ENCODE measurements around the gene CAPN1.
"Not testable (repeated sequence)": the region's sequence is repeated elsewhere in the genome, so short reads cannot be mapped to it uniquely, and the experiment has no call there.

The CAPN1 gene

GRCh38 chr11:65181569-65182257 is at the start of gene CAPN1:
Gene CAPN1 (plus strand): TSS chr11:65181928. CDS start chr11:65182702, 774 bp downstream.
- peak; percentile 63 for DNase-seq (ENCODE audit: low read depth)

DNA sequence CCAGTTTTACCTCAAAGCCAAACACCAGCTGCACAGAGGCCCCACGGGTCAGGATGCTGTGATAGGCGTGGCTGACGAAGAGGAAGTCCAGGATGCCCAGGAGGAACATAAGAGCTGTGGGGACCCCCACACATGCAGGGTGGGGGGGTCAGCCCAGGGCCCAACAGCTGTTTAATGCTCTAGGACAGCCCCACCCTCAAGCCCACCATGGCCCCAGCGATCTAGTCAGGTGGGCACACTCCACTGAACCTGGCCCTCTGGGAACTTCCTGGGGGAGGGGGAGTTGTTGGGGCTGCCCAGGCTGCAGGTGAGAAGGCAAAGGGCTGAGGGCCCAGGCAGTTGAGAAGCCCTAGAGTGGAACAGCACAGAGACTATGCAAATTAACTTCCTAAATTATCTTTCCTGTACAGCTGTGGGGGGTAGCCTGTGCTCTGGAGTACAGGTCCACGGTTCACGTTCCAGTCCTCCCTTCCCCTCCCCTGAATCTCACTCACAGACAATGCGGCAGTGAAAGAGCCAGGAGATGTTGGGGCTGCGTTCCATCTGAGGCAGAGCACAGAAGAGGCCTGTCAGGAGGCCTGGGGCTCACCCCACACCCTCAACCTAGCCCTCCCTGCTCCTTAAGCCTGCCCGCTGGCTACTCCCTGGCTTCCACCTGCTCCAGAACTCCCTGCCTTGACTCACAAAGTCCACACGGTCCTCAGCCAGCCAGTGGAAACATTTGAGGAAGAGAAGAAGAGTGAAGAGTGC is 49.3 kb upstream of the CAPN1 start:
- no peak for DNase-seq (ENCODE audit: low read depth)

DNA sequence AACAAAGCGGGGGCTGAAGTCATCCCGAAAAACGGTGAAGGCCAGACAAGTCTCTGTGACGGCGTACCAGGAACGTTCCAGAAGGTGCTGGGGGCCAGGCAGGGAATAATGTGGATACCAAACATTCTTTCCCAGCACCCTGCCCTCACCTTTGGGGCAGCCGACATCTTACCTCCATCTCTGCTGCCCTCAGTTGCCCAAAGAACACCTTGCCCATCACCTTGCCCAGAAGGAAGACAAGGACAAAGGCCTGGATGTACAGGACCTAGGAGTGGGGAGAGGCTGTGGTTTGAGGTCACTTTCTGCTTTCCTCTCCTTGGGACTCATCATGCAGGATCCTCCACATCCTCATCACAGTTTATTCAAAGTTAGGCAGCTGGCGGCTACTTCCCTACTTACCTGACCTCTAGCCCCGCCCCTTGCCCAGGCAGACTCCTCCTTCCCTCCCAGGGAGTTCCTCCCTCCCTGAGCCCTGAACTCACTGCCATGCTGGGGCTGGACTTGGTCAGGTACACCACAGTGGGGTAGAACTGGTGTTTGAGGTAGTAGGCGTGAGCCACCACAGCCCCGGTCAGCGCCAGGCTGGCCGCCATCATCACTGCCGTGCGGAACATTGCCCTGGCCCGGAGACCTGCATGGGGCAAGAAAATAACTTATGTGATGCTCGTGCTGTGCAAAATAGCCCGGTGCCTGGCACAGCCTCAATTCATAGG is 48.6 kb upstream of the CAPN1 start:
- no peak for DNase-seq (ENCODE audit: low read depth)

GRCh38 chr11:65133724-65134123 is 48.0 kb upstream of the CAPN1 start:
- DNase-seq (ENCODE audit: low read depth) = no peak

GRCh38 chr11:65134240-65134951 is 47.3 kb upstream of the CAPN1 start, which contains the start of gene SYVN1:
Gene SYVN1 (minus strand): TSS chr11:65134519. CDS start chr11:65133601, 918 bp downstream.
- peak; percentile 86 for DNase-seq (ENCODE audit: low read depth)

DNA sequence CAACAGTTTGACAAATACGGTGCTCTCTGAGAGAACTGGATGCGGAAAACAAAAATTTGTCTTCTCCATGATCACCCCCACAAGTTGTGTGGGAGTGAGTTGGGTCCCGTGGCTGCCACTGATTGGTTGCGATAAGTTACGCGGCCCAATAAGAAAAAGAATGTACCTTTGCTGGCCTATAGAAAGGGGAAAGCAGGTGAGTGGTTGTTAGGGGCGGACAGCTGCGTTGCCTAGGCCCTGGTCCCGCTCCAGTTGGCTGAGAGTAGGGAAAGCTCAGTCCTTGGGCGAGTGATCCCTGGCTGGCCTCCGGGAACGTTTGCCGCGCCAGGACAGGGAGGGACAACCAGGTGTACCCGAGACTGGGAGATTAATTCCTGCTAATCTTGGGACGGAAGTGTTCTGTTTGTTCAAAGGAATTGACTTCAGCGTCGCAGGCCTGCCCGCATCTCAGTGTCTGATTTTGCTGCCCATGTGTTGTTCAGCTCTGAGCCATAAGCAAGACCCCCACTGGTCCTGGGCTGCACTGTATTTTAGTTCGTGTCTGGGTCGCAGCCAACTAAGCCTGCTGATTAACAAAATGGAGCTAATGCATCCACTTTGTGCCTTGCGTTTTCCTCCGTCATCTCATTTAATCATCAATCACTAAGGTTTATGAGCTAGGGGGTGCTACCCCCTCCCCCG is 46.6 kb upstream of the CAPN1 start:
- peak; percentile 60 for DNase-seq (ENCODE audit: low read depth)

GRCh38 chr11:65135633-65136145 is 46.0 kb upstream of the CAPN1 start:
- DNase-seq (ENCODE audit: low read depth) = no peak

- no peak for DNase-seq (ENCODE audit: low read depth)
Observed at GRCh38 chr11:65136515-65137096, 45.1 kb upstream of the CAPN1 start.

DNA sequence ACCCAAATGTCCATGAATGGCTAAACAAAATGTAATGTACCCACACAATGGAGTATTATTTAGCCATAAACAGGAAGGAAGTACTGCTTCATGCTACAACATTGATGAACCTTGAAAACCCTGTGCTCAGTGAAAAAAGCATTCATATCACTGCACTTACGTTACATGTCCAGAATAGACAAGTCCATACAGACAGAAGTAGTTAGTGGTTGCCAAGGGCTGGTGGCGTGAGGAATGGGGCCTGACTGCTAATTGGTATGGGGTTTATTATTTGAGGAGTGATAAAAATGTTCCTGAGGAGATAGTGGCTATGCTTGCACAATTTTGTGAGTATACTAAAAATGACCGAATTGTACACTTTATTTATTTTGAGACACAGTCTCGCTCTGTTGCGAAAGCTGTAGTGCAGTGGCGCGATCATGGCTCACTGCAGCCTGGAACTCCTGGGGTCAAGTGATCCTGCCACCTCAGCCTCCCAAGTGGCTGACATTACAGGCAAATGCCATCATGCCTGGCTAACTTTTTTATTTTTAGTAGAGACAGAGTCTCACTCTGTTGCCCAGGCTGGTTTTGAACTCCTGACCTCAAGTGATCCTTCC is 39.7 kb upstream of the CAPN1 start:
- no peak for DNase-seq (ENCODE audit: low read depth)

- no peak for DNase-seq (ENCODE audit: low read depth)
Observed at GRCh38 chr11:65147352-65148075, 34.2 kb upstream of the CAPN1 start.

DNA sequence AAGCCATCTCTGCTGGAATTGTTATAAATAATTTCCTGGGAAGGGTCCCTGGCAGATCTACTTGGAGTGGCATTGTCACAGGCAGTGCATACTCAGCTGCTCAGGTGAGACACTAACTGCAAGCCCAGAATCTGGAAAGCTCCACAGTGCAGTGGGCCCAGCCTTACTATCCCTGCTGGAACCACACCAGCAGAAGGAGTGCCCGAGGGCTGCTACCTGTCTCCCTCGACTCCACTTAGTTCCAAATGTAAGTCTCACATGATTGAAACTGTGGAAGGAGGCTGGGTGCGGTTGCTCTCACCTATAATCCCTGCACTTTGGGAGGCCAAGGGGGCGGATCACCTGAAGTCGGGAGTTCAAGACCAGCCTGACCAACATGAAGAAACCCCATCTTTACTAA is 33.1 kb upstream of the CAPN1 start:
- DNase-seq (ENCODE audit: low read depth) = no peak

DNA sequence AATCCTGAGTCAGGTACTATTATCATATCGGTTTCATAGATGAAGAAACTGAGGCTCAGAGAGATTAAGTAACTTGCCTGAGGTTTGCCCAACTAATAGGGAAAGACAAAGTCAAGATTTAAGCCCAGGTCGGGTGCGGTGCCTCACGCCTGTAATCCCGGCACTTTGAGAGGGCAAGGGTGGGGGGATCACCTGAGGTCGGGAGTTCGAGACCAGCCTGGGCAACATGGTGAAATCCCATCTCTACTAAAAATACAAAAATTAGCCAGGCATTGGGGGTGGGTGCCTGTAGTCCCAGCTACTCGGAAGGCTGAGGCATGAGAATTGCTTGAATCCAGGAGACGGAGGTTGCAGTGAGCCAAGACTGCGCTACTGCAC is 31.6 kb upstream of the CAPN1 start:
- not testable (repeated sequence) for DNase-seq (ENCODE audit: low read depth)

- DNase-seq (ENCODE audit: low read depth) = no peak
Observed at GRCh38 chr11:65150509-65151299, 31.0 kb upstream of the CAPN1 start.

- no peak for DNase-seq (ENCODE audit: low read depth)
Observed at GRCh38 chr11:65151331-65151899, 30.3 kb upstream of the CAPN1 start.

- DNase-seq (ENCODE audit: low read depth) = no peak
Observed at GRCh38 chr11:65152122-65152521, 29.6 kb upstream of the CAPN1 start.

DNA sequence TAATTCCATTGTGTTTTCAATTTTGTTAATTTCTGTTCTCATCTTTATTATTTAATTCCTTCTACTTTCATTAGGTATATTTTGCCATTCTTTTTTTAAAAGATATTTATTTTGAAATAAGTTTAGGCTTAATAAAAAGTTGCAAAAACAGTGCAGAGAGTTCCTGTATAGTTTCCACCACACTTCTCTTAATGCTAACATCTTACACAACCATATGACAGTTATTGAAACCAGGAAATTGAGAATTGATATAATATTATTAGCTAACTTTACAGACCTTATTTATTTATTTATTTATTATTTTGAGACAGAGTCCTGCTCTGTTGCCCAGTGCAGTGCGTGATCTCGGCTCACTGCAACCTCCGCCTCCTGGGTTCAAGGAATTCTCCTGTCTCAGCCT is 25.5 kb upstream of the CAPN1 start:
- DNase-seq (ENCODE audit: low read depth) = no peak

DNA sequence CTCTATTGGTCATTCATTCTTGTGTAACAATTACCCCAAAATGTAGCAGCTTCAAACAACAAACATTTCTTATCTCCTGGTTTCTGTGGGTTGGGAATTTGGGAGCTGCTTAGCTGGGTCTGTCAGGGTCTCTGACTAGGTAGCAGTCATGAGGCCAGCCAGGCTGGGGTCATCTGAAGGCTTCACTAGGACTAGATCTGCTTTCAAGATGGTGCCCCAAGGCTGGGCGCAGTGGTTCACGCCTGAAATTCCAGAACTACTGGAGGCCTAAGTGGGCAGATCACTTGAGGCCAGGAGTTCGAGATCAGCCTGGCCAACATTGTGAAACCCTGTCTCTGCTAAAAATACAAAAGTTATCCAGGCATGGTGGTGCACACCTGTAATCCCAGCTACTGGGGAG is 24.8 kb upstream of the CAPN1 start:
- DNase-seq (ENCODE audit: low read depth) = no peak

DNA sequence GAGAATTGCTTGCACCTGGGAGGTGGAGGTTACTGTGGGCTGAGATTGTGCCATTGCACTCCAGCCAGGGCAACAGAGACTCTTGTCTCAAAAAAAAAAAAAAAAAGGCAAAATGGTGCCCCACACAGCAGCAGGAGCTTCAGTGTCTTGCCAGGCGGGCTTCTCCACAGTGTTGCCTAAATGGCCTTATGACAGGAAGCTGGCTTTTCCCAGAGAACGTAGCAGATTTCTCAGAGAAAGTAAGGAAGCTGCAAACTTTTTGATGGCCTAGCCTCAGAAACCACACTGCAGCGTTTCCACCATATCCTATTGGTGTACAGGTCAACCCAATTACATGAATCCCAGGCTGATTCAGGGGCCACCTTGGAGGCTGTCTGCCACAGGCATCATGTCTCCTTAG is 24.4 kb upstream of the CAPN1 start:
- no peak for DNase-seq (ENCODE audit: low read depth)

GRCh38 chr11:65159012-65159411 is 22.7 kb upstream of the CAPN1 start:
- no peak for DNase-seq (ENCODE audit: low read depth)

Measured in stimulated activated CD8-positive, alpha-beta memory T cell treated with anti-CD3 and anti-CD28 coated beads, Interleukin-7, amount 100 ng/mL, for 24 hours (primary cell).